ENCODE measurements around the gene CHAT.
"Not testable (repeated sequence)": the region's sequence is repeated elsewhere in the genome, so short reads cannot be mapped to it uniquely, and the experiment has no call there.

DNA sequence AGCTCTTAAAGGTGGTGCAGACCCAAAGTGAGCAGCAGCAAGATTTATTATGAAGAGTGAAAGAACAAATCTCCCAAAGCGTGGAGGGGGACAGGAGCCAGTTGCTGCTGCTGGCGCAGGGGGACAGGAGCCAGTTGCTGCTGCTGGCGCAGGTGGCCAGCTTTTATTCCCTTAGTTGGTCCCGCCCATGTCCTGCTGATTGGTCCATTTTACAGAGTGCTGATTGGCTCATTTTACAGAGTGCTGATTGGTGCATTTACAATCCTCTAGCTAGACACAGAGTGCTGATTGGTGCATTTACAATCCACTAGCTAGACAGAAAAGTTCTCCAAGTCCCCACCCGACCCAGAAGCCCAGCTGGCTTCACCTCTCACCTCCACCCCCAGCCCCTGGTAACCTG is 68.6 kb downstream of the CHAT start:
- TF ChIP-seq CTCF, POLR2A (IDR thresholded peaks at IDR 0.05): not testable (repeated sequence)
